Heart left ventricle (tissue), 13 donors: ENCODE data around the gene GRB2.

Source experiments
- CTCF ChIP-seq, 12 donors: fragments of 200-600 bp; sonication (generic) in 4 of 12; IDR thresholded peaks; one replicate each; pipeline versions ENCODE4 v1.5.0 to v1.8.0; 2018 to 2022; ENCODE audit warnings: antibody characterized with exemption in 12 of 12, mild to moderate bottlenecking in 5 of 12
- POLR2A ChIP-seq, 2 donors: fragments of 450-650 bp; IDR thresholded peaks; one replicate each; pipeline ENCODE4 v1.6.1; 2017; ENCODE audit warnings: antibody characterized with exemption in 2 of 2, mild to moderate bottlenecking in 2 of 2, moderate library complexity in 2 of 2
- donor health status: ischemic (EF 13 %, LVEDD 7.1; RV severe dilation, severe dysfunction).
- donor health status: DM: no; HTN: yes; CAD: no.
- donor health status: DM: no; HTN: no; CAD: no.
- donor health status: ischemic (EF 25% LVEDD 6.9; RV normal size, moderate dysfunction).
- donor health status: ischemic (EF 25% LVEDD 5.7; RV mildly dilated, moderate dysfunction).
- donor health status: ischemic (EF 35%, LVEDD 5.7; RV mildly dilated, moderate dysfunction).
- donor health status: nonischemic (EF 11% LVEDD 7.7; RV severe dilation, severe dysfunction).
- donor health status: DM: yes; HTN: yes; CAD: no.
- donor health status: PGD.
- donor health status: ischemic (EF 29% LVEDD 5.4; RV normal size, mild dysfunction).
- donor health status: nonischemic (EF 23%, LVEDD 6.1; RV moderate dilation, normal function).

- no peak for TF ChIP-seq POLR2A (IDR thresholded peaks at IDR 0.05)
- no peak for TF ChIP-seq CTCF (IDR thresholded peaks at IDR 0.05)
These were observed 87.8 kb downstream of the GRB2 start for GRCh38 chr17:75317671-75318070.
